Natural killer cell (primary cell): ENCODE measurements around the gene PTPRN2. TPM values are rescaled to one million over a fixed set of nuclear protein-coding genes. Genes with fewer than 3 reads are reported as not detected.

ENCODE experiments used
- ATAC-seq, 3 donors: fragments of 150-1000 bp in 2 of 3; fragments of 200-7000 bp in 1 of 3; cut with Tn5 transposase; 1 replicate in 1 of 3; 2 replicates in 2 of 3; pipeline ENCODE4 v1.10.0; 2021; ENCODE audit warnings: mild to moderate bottlenecking in 2 of 3, moderate library complexity in 2 of 3
- DNase-seq, 2 donors: peaks; one replicate each; pipeline versions ENCODE4 v3.0.0 to v3.0.0-alpha.2; 2013 to 2021; ENCODE audit warnings: mixed read lengths in 1 of 2
- H3K27ac ChIP-seq: one replicate; pipeline ENCODE4 v1.5.1; 2013; ENCODE audit warnings: mild to moderate bottlenecking, low read length
- H3K27me3 ChIP-seq: one replicate; pipeline ENCODE4 v1.6.1; 2013; ENCODE audit warnings: low read length; ENCODE audit not compliant: control insufficient read depth, insufficient read depth
- H3K36me3 ChIP-seq: one replicate; pipeline ENCODE4 v1.6.1; 2013; ENCODE audit warnings: low read length; ENCODE audit not compliant: control insufficient read depth, insufficient read depth
- H3K4me1 ChIP-seq: one replicate; pipeline ENCODE4 v1.6.1; 2013; ENCODE audit warnings: low read length; ENCODE audit not compliant: control insufficient read depth, insufficient read depth
- H3K4me3 ChIP-seq: one replicate; pipeline ENCODE4 v1.5.1; 2013; ENCODE audit warnings: low read length
- H3K9me3 ChIP-seq: one replicate; pipeline ENCODE4 v1.6.1; 2013; ENCODE audit warnings: low read length; ENCODE audit not compliant: control insufficient read depth, insufficient read depth
- H3K27ac Mint-ChIP-seq, 2 donors: one replicate each; pipeline ENCODE4 v1.8.0; 2022; ENCODE audit warnings: mild to moderate bottlenecking in 2 of 2, mixed read lengths in 2 of 2, moderate library complexity in 1 of 2
- H3K27me3 Mint-ChIP-seq, 2 donors: one replicate each; pipeline ENCODE4 v1.8.0; 2022; ENCODE audit warnings: low read depth in 2 of 2, mixed read lengths in 2 of 2
- H3K36me3 Mint-ChIP-seq: one replicate; pipeline ENCODE4 v1.8.0; 2022; ENCODE audit warnings: mixed read lengths
- H3K4me1 Mint-ChIP-seq, 2 donors: one replicate each; pipeline ENCODE4 v1.8.0; 2022; ENCODE audit warnings: mixed read lengths in 2 of 2
- H3K4me3 Mint-ChIP-seq: one replicate; pipeline ENCODE4 v1.8.0; 2022; ENCODE audit warnings: mild to moderate bottlenecking, moderate library complexity, mixed read lengths
- H3K9me3 Mint-ChIP-seq, 2 donors: one replicate each; pipeline ENCODE4 v1.8.0; 2022; ENCODE audit warnings: mixed read lengths in 2 of 2
- CTCF ChIP-seq: fragments of 200-600 bp; IDR thresholded peaks from one replicate; pipeline ENCODE4 v1.8.0; 2022; ENCODE audit warnings: antibody characterized with exemption
- WGBS: methylation state at CpG from one replicate; pipeline ENCODE4 v1.1.7; 2013; ENCODE audit warnings: missing lambda C conversion rate; ENCODE audit not compliant: insufficient coverage; 5-methylcytosine and 5-hydroxymethylcytosine counted together
- intact Hi-C: fragments of 100-400 bp; cut with micrococcal nuclease; formaldehyde crosslinking; loops from one replicate; pipeline ENCODE4 v1.14.2; 2022
- total RNA-seq, 4 donors: library from RNA; stranded (reverse); fragments of 120-200 nt in 1 of 4; gene quantifications; one replicate each; pipeline versions ENCODE4 v1.2.3 to v1.2.4, GENCODE V29; 2013 to 2022

PTPRN2 gene
- total RNA-seq, 3 donors from 2014 or later (not counting 1 experiment from before 2014, with no cell fraction given) = 1.3 to 2.5 (median 1.9) TPM

- Histone ChIP-seq H3K4me3 (no peak overlapping the region), H3K27ac (no peak overlapping the region), H3K27me3 (no peaks in the 10 kb centered on the region), H3K36me3 (no peaks in the 10 kb centered on the region), H3K9me3 (no peaks in the 10 kb centered on the region), H3K4me1 (no peaks in the 10 kb centered on the region)
- no peaks in the 10 kb centered on the region for H3K9me3 Mint-ChIP-seq
- intact Hi-C loops = no loop called here
- ATAC-seq = no peak
- no peak for TF ChIP-seq CTCF
- WGBS = 91% methylated on average over 9 of the region's 9 CpGs
- DNase-seq = no peak
- no peak overlapping the region for H3K27ac Mint-ChIP-seq
- no peaks in the 10 kb centered on the region for H3K4me1 Mint-ChIP-seq
- H3K36me3 Mint-ChIP-seq = no peaks in the 10 kb centered on the region
- H3K27me3 Mint-ChIP-seq = peaks cover 3 to 10% of the 10 kb centered on the region in 2 donors
- H3K4me3 Mint-ChIP-seq = no peak overlapping the region
These were observed 779.6 kb downstream of the PTPRN2 start for GRCh38 chr7:157808042-157808441.

- Histone ChIP-seq H3K27ac (no peak overlapping the region), H3K4me3 (no peak overlapping the region), H3K4me1 (no peaks in the 10 kb centered on the region), H3K36me3 (no peaks in the 10 kb centered on the region), H3K27me3 (no peaks in the 10 kb centered on the region), H3K9me3 (no peaks in the 10 kb centered on the region)
- TF ChIP-seq CTCF = no peak
- Mint-ChIP-seq H3K27ac (no peak overlapping the region), H3K4me3 (no peak overlapping the region), H3K9me3 (no peaks in the 10 kb centered on the region), H3K36me3 (no peaks in the 10 kb centered on the region), H3K4me1 (no peaks in the 10 kb centered on the region), H3K27me3 (peaks cover 3 to 10% of the 10 kb centered on the region in 2 donors)
- intact Hi-C loops = no loop called here
- no peak for DNase-seq
- no peak for ATAC-seq
- WGBS = 84% methylated on average over 4 of the region's 4 CpGs
These were observed 780.1 kb downstream of the PTPRN2 start for GRCh38 chr7:157807510-157807909.

- intact Hi-C loops = no loop called here
- DNase-seq (no peak), ATAC-seq (no peak)
- no peak overlapping the region for H3K27ac ChIP-seq
- no peak for TF ChIP-seq CTCF
- H3K9me3 ChIP-seq = no peaks in the 10 kb centered on the region
- H3K36me3 ChIP-seq = no peaks in the 10 kb centered on the region
- H3K27me3 ChIP-seq = no peaks in the 10 kb centered on the region
- no peaks in the 10 kb centered on the region for H3K4me1 ChIP-seq
- Mint-ChIP-seq H3K27me3 (peaks cover 3 to 10% of the 10 kb centered on the region in 2 donors), H3K36me3 (no peaks in the 10 kb centered on the region), H3K27ac (no peak overlapping the region), H3K4me1 (no peaks in the 10 kb centered on the region), H3K9me3 (no peaks in the 10 kb centered on the region), H3K4me3 (no peak overlapping the region)
- 72% methylated on average over 4 of the region's 4 CpGs for whole genome bisulfite sequencing
- no peak overlapping the region for H3K4me3 ChIP-seq
These were observed 780.9 kb downstream of the PTPRN2 start for GRCh38 chr7:157806711-157807110.

- no peaks in the 10 kb centered on the region for H3K27me3 ChIP-seq
- no peak overlapping the region for H3K4me3 ChIP-seq
- no peak for TF ChIP-seq CTCF
- H3K36me3 Mint-ChIP-seq = no peaks in the 10 kb centered on the region
- H3K27ac Mint-ChIP-seq = no peak overlapping the region
- H3K4me1 Mint-ChIP-seq = no peaks in the 10 kb centered on the region
- ATAC-seq (no peak), DNase-seq (no peak)
- no peaks in the 10 kb centered on the region for H3K4me1 ChIP-seq
- H3K4me3 Mint-ChIP-seq = no peak overlapping the region
- intact Hi-C loops = no loop called here
- H3K9me3 Mint-ChIP-seq = no peaks in the 10 kb centered on the region
- no peaks in the 10 kb centered on the region for H3K9me3 ChIP-seq
- peaks cover 3 to 10% of the 10 kb centered on the region in 2 donors for H3K27me3 Mint-ChIP-seq
- no peak overlapping the region for H3K27ac ChIP-seq
- no peaks in the 10 kb centered on the region for H3K36me3 ChIP-seq
- WGBS = 89% methylated on average over 6 of the region's 6 CpGs
These were observed 781.9 kb downstream of the PTPRN2 start for GRCh38 chr7:157805713-157806112.
